Heart right ventricle (tissue), 16 donors: ENCODE measurements around the gene RASIP1. TPM values are rescaled to one million over a fixed set of nuclear protein-coding genes. Genes with fewer than 3 reads are reported as not detected.

ENCODE experiments used
- ATAC-seq, 8 donors: fragments of 200-7000 bp; cut with Tn5 transposase; one replicate each; pipeline ENCODE4 v1.9.1; 2020; ENCODE audit warnings: mild to moderate bottlenecking in 8 of 8, moderate library complexity in 8 of 8, moderate number of reproducible peaks in 1 of 8
- DNase-seq, 2 donors: peaks; one replicate each; pipeline ENCODE4 v3.0.0-alpha.2; 2020
- H3K27ac ChIP-seq, 10 donors: fragments of 200-600 bp; sonication (generic) in 2 of 10; one replicate each; pipeline versions ENCODE4 v1.5.0 to v1.8.0; 2020 to 2022; ENCODE audit warnings: mild to moderate bottlenecking in 3 of 10
- H3K27me3 ChIP-seq, 7 donors: fragments of 200-600 bp; one replicate each; pipeline ENCODE4 v1.8.0; 2021 to 2022; ENCODE audit warnings: mild to moderate bottlenecking in 2 of 7
- H3K36me3 ChIP-seq, 9 donors: fragments of 200-600 bp; sonication (generic) in 1 of 9; one replicate each; pipeline versions ENCODE4 v1.5.0 to v1.8.0; 2020 to 2022; ENCODE audit warnings: mild to moderate bottlenecking in 2 of 9
- H3K4me1 ChIP-seq, 9 donors: fragments of 200-600 bp; sonication (generic) in 1 of 9; one replicate each; pipeline versions ENCODE4 v1.5.0 to v1.8.0; 2020 to 2022; ENCODE audit warnings: mild to moderate bottlenecking in 4 of 9
- H3K4me3 ChIP-seq, 10 donors: fragments of 200-600 bp; sonication (generic) in 2 of 10; one replicate each; pipeline versions ENCODE4 v1.5.0 to v1.8.0; 2020 to 2022; ENCODE audit warnings: mild to moderate bottlenecking in 7 of 10, moderate library complexity in 2 of 10
- H3K9me3 ChIP-seq, 11 donors: fragments of 200-600 bp in 10 of 11; sonication (generic) in 2 of 11; one replicate each; pipeline versions ENCODE4 v1.5.0 to v1.8.0; 2013 to 2022; ENCODE audit warnings: mild to moderate bottlenecking in 2 of 11, control low read depth in 1 of 11, moderate library complexity in 1 of 11
- CTCF ChIP-seq, 9 donors: fragments of 200-600 bp; sonication (generic) in 2 of 9; IDR thresholded peaks; one replicate each; pipeline versions ENCODE4 v1.5.0 to v1.8.0; 2021 to 2022; ENCODE audit warnings: antibody characterized with exemption in 9 of 9, mild to moderate bottlenecking in 5 of 9, moderate library complexity in 1 of 9
- WGBS, 2 donors: extraction: QIAGEN DNeasy Blood & Tissue Kit; methylation state at CpG; one replicate each; pipeline ENCODE4 v1.1.7; 2013; ENCODE audit warnings: inconsistent platforms in 1 of 2; 5-methylcytosine and 5-hydroxymethylcytosine counted together
- intact Hi-C, 10 donors: fragments of 100-400 bp; cut with DNase I; formaldehyde crosslinking; loops; one replicate each; pipeline versions ENCODE4 v1.11.1 to v1.14.2; 2022
- polyA plus RNA-seq, 2 donors: library from polyadenylated mRNA; stranded (reverse); fragments of 200-250 nt; gene quantifications; one replicate each; pipeline ENCODE4 v1.2.3, GENCODE V29; 2013
- total RNA-seq, 10 donors: library from RNA; stranded (reverse); fragmentation: NEBNext Ultra II Directional in 3 of 10; extraction: Animal tissue kit (Norgen Biotek cat#: 25700) in 3 of 10; gene quantifications; one replicate each; pipeline versions ENCODE4 v1.2.1 to v1.2.4, GENCODE V29; 2021 to 2023
- donor health status: Arrhythmogenic right ventricular cardiomyopathy.
- donor health status: ischemic (EF 13 %, LVEDD 7.1; RV severe dilation, severe dysfunction).
- donor health status: healthy with polysubstance abuse.
- donor health status: DM: no; HTN: yes; CAD: no.
- donor health status: DM: no; HTN: no; CAD: no.
- donor health status: ischemic (EF 25% LVEDD 6.9; RV normal size, moderate dysfunction).
- donor health status: ischemic (EF 25% LVEDD 5.7; RV mildly dilated, moderate dysfunction).
- donor health status: healthy.
- donor health status: DM: yes; HTN: yes; CAD: no.
- donor health status: Ischemic cardiomyopathy.
- donor health status: ischemic (EF 35%, LVEDD 5.7; RV mildly dilated, moderate dysfunction).
- donor health status: nonischemic (EF 11% LVEDD 7.7; RV severe dilation, severe dysfunction).
- donor health status: DM: yes; HTN: yes; CAD: no.
- donor health status: PGD.
- donor health status: ischemic (EF 29% LVEDD 5.4; RV normal size, mild dysfunction).
- donor health status: nonischemic (EF 23%, LVEDD 6.1; RV moderate dilation, normal function).

RASIP1 gene
- total and polyA plus RNA-seq, 12 donors, result 13.6 to 27.3 (median 16.2) TPM

DNA sequence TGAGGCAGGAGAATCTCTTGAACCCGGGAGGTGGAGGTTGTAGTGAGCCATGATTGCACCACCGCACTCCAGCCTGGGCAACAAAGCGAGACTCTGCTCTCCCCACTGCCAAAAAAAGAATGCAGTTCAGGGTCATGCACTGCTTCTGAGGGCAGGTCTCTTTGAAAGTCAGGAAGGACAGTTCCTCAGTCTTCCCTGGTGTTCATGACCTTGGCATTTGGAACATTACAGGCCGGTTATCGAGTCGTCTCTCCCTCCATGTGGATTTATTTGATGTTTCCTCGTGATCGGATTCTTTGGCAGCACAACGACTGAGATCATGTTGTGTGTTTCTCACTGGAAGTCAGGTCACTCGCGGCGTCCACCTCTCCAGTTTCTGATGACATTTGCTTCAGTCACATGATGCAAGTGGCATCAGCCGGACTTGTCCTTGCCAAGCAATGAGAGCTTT is 32.1 kb upstream of the RASIP1 start:
- no peak for TF ChIP-seq CTCF (IDR thresholded peaks at IDR 0.05)
- H3K9me3 ChIP-seq, result no peaks in the 10 kb centered on the region
- 49 to 51% methylated on average over 13 of the region's 13 CpGs for WGBS, 2 donors
- H3K4me1 ChIP-seq, result peaks cover 0 to 13% (median 5%) of the 10 kb centered on the region in 9 donors
- peak; percentile 43 to 81 (median 75) for ATAC-seq
- DNase-seq, result peak in 1 of 2 donors; percentile 55
- H3K4me3 ChIP-seq, result no peak overlapping the region
- H3K36me3 ChIP-seq, result no peaks in the 10 kb centered on the region
- no peaks in the 10 kb centered on the region for H3K27me3 ChIP-seq
- H3K27ac ChIP-seq, result peak overlapping the region in 7 of 10 donors; percentile 3 to 77 (median 58)
- intact Hi-C loops, result no loop called here

DNA sequence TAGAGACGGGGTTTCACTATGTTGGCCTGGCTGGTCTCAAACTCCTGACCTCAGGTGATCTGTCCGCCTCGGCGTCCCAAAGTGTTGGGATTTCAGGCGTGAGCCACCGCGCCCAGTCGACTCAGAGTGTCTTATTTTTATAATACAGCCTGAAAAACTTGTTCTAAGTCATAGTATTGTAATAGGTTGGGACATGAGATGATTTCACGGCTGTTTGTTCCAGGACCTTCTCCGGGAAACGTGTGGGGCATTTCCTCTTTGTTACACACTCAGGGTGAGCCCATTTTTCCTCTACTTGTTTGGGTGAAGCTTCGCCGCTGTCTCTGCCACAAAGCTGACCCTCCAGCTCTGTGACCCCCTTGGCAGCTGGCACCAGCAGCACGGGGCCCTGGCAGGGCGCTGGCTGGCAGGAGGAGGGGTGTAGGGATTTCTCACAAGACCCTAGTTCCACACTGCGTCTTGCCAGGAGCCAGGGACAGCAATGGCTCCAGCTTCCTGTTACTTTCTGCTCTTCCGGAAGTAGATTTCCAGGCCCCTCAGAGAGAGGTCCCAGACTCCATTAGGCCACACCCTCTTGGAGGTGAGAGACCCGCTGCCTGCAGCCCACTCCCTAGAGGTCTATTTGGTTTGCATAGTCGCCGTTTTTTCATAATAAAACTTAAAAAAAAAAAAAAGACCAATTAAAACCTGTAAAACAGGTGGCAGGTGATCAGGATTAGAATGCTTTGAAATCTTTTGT is 30.5 kb upstream of the RASIP1 start:
- Histone ChIP-seq H3K27me3 (no peaks in the 10 kb centered on the region), H3K27ac (no peak overlapping the region), H3K36me3 (no peaks in the 10 kb centered on the region), H3K9me3 (no peaks in the 10 kb centered on the region), H3K4me3 (no peak overlapping the region), H3K4me1 (peaks cover 0 to 13% (median 5%) of the 10 kb centered on the region in 9 donors)
- no peak for TF ChIP-seq CTCF (IDR thresholded peaks at IDR 0.05)
- 75 to 80% methylated on average over 20 of the region's 20 CpGs for WGBS, 2 donors
- DNase-seq, result no peak
- intact Hi-C loops, result no loop called here
- ATAC-seq, result no peak

DNA sequence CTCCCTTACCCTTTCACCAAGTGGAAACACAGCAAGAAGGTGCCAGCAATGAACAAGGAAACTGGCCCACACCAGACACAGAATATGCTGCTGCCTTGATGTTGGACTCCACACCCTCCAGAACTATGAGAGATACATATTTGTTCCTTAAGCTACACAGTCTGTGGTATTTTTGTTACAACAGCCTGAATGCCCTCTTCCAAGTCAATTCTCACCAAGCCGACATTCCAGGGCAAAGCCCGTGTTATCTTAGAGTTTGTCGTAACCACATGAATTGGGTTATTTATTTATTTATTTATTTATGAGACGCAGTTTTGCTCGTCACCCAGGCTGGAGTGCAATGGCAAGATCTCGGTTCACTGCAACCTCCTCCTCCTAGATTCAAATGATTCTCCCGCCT is 29.9 kb upstream of the RASIP1 start:
- no peaks in the 10 kb centered on the region for H3K9me3 ChIP-seq
- intact Hi-C loops, result no loop called here
- WGBS, 2 donors, result 78 to 86% methylated on average over 7 of the region's 7 CpGs

More for the DNA sequence above, 29.9 kb upstream of the RASIP1 start:
- DNase-seq (no peak), ATAC-seq (no peak)
- no peak overlapping the region for H3K4me3 ChIP-seq
- no peak overlapping the region for H3K27ac ChIP-seq
- H3K4me1 ChIP-seq, result peaks cover 0 to 13% (median 5%) of the 10 kb centered on the region in 9 donors
- no peak for TF ChIP-seq CTCF (IDR thresholded peaks at IDR 0.05)
- H3K27me3 ChIP-seq, result no peaks in the 10 kb centered on the region
- H3K36me3 ChIP-seq, result no peaks in the 10 kb centered on the region
